Liver (tissue), 9 donors: ENCODE measurements around the gene TULP3. TPM values are rescaled to one million over a fixed set of nuclear protein-coding genes. Genes with fewer than 3 reads are reported as not detected.

ENCODE experiments used
- DNase-seq: peaks from one replicate; pipeline ENCODE4 v3.0.0-alpha.2; 2017; ENCODE audit warnings: low spot score
- H3K27ac ChIP-seq, 2 donors: one replicate each; pipeline ENCODE4 v1.7.0; 2013; ENCODE audit warnings: inconsistent platforms in 2 of 2, low read length in 2 of 2, control low read depth in 1 of 2, low read depth in 1 of 2, mild to moderate bottlenecking in 1 of 2
- H3K27me3 ChIP-seq, 4 donors: one replicate each; pipeline versions ENCODE4 v1.6.1 to v1.7.0; 2013; ENCODE audit warnings: low read length in 3 of 4, inconsistent platforms in 1 of 4, mild to moderate bottlenecking in 1 of 4, moderate library complexity in 1 of 4; ENCODE audit not compliant: control insufficient read depth in 4 of 4, insufficient read depth in 4 of 4
- H3K36me3 ChIP-seq, 4 donors: one replicate each; pipeline versions ENCODE4 v1.6.1 to v1.7.0; 2013; ENCODE audit warnings: low read length in 3 of 4, mild to moderate bottlenecking in 3 of 4, low read depth in 1 of 4, moderate library complexity in 1 of 4; ENCODE audit not compliant: control insufficient read depth in 4 of 4, insufficient read depth in 3 of 4
- H3K4me1 ChIP-seq, 4 donors: one replicate each; pipeline versions ENCODE4 v1.6.1 to v1.7.0; 2013; ENCODE audit warnings: low read length in 3 of 4, mild to moderate bottlenecking in 3 of 4, moderate library complexity in 1 of 4; ENCODE audit not compliant: control insufficient read depth in 4 of 4, insufficient read depth in 4 of 4
- H3K4me3 ChIP-seq, 3 donors: one replicate each; pipeline versions ENCODE4 v1.6.1 to v1.7.0; 2013; ENCODE audit warnings: low read length in 3 of 3, control low read depth in 1 of 3, low read depth in 1 of 3, mild to moderate bottlenecking in 1 of 3
- H3K9ac ChIP-seq, 2 donors: one replicate each; pipeline ENCODE4 v1.7.0; 2013; ENCODE audit warnings: low read length in 2 of 2, mild to moderate bottlenecking in 2 of 2, moderate library complexity in 2 of 2, control low read depth in 1 of 2, low read depth in 1 of 2
- H3K9me3 ChIP-seq, 4 donors: one replicate each; pipeline versions ENCODE4 v1.6.1 to v1.7.0; 2013; ENCODE audit warnings: low read length in 3 of 4; ENCODE audit not compliant: control insufficient read depth in 4 of 4
- EGR1 ChIP-seq, 2 donors: IDR thresholded peaks; 2 replicates each; pipeline ENCODE4 v1.6.1; 2016 to 2018; ENCODE audit warnings: antibody characterized with exemption in 2 of 2, low read depth in 2 of 2
- FOXA1 ChIP-seq: IDR thresholded peaks from 2 replicates; pipeline ENCODE4 v1.6.1; 2016; ENCODE audit warnings: antibody characterized with exemption
- FOXA2 ChIP-seq: IDR thresholded peaks from 2 replicates; pipeline ENCODE4 v1.6.1; 2016; ENCODE audit warnings: antibody characterized with exemption
- GABPA ChIP-seq, 2 donors: IDR thresholded peaks in 1 of 2; conservative IDR thresholded peaks in 1 of 2; 2 replicates each; pipeline ENCODE4 v1.6.1; 2016; ENCODE audit warnings: antibody characterized with exemption in 2 of 2, mild to moderate bottlenecking in 1 of 2, moderate library complexity in 1 of 2
- HNF4A ChIP-seq, 2 donors: conservative IDR thresholded peaks; 2 replicates each; pipeline ENCODE4 v1.6.1; 2016; ENCODE audit warnings: antibody characterized with exemption in 2 of 2, mild to moderate bottlenecking in 2 of 2
- JUND ChIP-seq, 2 donors: IDR thresholded peaks; 2 replicates each; pipeline ENCODE4 v1.6.1; 2016; ENCODE audit warnings: antibody characterized with exemption in 2 of 2
- NR2F2 ChIP-seq: IDR thresholded peaks from 2 replicates; pipeline ENCODE4 v1.6.1; 2016; ENCODE audit warnings: antibody characterized with exemption
- RXRA ChIP-seq, 2 donors: IDR thresholded peaks; 2 replicates each; pipeline ENCODE4 v1.6.1; 2017 to 2018; ENCODE audit warnings: antibody characterized with exemption in 2 of 2, mild to moderate bottlenecking in 1 of 2
- SP1 ChIP-seq: IDR thresholded peaks from 2 replicates; pipeline ENCODE4 v1.6.1; 2018; ENCODE audit warnings: antibody characterized with exemption, mild to moderate bottlenecking
- TAF1 ChIP-seq: conservative IDR thresholded peaks from 2 replicates; pipeline ENCODE4 v1.6.1; 2016; ENCODE audit warnings: antibody characterized with exemption, mild to moderate bottlenecking
- YY1 ChIP-seq: IDR thresholded peaks from 2 replicates; pipeline ENCODE4 v1.6.1; 2016; ENCODE audit warnings: antibody characterized with exemption, mild to moderate bottlenecking
- WGBS: extraction: QIAGEN DNeasy Blood & Tissue Kit; methylation state at CpG from one replicate; pipeline ENCODE4 v1.1.7; 2013; 5-methylcytosine and 5-hydroxymethylcytosine counted together
- polyA plus RNA-seq, 2 donors: library from polyadenylated mRNA; stranded (reverse) in 1 of 2; unstranded in 1 of 2; fragments of 200-250 nt in 1 of 2; fragments of >200 nt in 1 of 2; fragmentation: Nextera tagmentation in 1 of 2; extraction: Ambion mirVana in 1 of 2; gene quantifications; one replicate each; pipeline versions ENCODE4 v1.2.1 to v1.2.3, GENCODE V29; 2013 to 2015
- total RNA-seq, 2 donors: library from RNA; depleted of rRNA; stranded (reverse); fragments of >200 nt; gene quantifications; one replicate each; pipeline ENCODE4 v1.2.3, GENCODE V29; 2014
- TF ChIP-seq, protein P1 (sequence below): fragments of 150-350 bp; IDR thresholded peaks from 2 replicates; pipeline ENCODE4 v1.5.1; 2017; ENCODE audit warnings: improper control_type of control experiment, low read depth, low read length; ENCODE audit not compliant: missing input control
- TF ChIP-seq, protein P2 (sequence below): IDR thresholded peaks from 2 replicates; pipeline ENCODE4 v1.6.1; 2016; ENCODE audit warnings: antibody characterized with exemption
- TF ChIP-seq, protein P3 (sequence below): IDR thresholded peaks from 2 replicates; pipeline ENCODE4 v1.6.1; 2016; ENCODE audit warnings: antibody characterized with exemption
- donor health status: healthy.
- donor health status: healthy.
- donor health status: healthy.
- donor health status: healthy.
- donor health status: healthy.

Gene TULP3
- total and polyA plus RNA-seq, 4 donors: 3.2 to 4.8 (median 3.7) TPM

DNA sequence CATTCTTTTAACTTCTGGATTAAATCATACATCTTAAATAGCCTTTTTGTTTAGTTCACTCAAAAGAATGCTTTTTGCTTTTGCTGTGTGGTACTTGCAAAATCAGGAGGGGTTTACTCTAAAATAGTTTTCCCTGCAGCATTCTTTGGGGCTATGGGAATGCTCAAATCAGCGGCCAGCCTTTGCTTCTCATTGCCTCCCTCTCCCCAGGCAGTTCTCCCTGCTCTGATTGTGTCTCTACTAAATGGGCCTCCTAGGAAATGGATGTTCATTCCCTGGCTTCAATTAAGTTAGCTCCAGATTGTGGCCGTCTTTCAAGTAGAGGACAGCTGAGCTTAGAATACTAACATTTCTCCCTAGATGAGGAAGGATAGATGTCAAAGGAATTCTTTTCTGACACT, 4.4 kb downstream of the TULP3 start:
- no peak overlapping the region for H3K4me3 ChIP-seq
- H3K9me3 ChIP-seq: no peaks in the 10 kb centered on the region
- no peak overlapping the region for H3K9ac ChIP-seq
- WGBS: 7% methylated on average over 2 of the region's 2 CpGs
- peaks cover 0 to 9% (median 4%) of the 10 kb centered on the region in 4 donors for H3K4me1 ChIP-seq
- H3K27me3 ChIP-seq: no peaks in the 10 kb centered on the region
- no peaks in the 10 kb centered on the region for H3K36me3 ChIP-seq
- H3K27ac ChIP-seq: no peak overlapping the region
- TF ChIP-seq FOXA2 (no peak), TAF1 (no peak), NR2F2 (no peak), HNF4A (conservative IDR thresholded peaks at IDR 0.05) (no peak), SP1 (no peak), EGR1 (IDR thresholded peaks at IDR 0.05; ENCODE audit: low read depth in 2 of 2) (no peak), FOXA1 (no peak)
- TF ChIP-seq, protein P1, sequence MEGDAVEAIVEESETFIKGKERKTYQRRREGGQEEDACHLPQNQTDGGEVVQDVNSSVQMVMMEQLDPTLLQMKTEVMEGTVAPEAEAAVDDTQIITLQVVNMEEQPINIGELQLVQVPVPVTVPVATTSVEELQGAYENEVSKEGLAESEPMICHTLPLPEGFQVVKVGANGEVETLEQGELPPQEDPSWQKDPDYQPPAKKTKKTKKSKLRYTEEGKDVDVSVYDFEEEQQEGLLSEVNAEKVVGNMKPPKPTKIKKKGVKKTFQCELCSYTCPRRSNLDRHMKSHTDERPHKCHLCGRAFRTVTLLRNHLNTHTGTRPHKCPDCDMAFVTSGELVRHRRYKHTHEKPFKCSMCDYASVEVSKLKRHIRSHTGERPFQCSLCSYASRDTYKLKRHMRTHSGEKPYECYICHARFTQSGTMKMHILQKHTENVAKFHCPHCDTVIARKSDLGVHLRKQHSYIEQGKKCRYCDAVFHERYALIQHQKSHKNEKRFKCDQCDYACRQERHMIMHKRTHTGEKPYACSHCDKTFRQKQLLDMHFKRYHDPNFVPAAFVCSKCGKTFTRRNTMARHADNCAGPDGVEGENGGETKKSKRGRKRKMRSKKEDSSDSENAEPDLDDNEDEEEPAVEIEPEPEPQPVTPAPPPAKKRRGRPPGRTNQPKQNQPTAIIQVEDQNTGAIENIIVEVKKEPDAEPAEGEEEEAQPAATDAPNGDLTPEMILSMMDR: no peak
- TF ChIP-seq, protein P2, sequence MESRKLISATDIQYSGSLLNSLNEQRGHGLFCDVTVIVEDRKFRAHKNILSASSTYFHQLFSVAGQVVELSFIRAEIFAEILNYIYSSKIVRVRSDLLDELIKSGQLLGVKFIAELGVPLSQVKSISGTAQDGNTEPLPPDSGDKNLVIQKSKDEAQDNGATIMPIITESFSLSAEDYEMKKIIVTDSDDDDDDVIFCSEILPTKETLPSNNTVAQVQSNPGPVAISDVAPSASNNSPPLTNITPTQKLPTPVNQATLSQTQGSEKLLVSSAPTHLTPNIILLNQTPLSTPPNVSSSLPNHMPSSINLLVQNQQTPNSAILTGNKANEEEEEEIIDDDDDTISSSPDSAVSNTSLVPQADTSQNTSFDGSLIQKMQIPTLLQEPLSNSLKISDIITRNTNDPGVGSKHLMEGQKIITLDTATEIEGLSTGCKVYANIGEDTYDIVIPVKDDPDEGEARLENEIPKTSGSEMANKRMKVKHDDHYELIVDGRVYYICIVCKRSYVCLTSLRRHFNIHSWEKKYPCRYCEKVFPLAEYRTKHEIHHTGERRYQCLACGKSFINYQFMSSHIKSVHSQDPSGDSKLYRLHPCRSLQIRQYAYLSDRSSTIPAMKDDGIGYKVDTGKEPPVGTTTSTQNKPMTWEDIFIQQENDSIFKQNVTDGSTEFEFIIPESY: no peak
- TF ChIP-seq, protein P3, sequence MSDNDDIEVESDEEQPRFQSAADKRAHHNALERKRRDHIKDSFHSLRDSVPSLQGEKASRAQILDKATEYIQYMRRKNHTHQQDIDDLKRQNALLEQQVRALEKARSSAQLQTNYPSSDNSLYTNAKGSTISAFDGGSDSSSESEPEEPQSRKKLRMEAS: no peak
- DNase-seq: no peak

DNA sequence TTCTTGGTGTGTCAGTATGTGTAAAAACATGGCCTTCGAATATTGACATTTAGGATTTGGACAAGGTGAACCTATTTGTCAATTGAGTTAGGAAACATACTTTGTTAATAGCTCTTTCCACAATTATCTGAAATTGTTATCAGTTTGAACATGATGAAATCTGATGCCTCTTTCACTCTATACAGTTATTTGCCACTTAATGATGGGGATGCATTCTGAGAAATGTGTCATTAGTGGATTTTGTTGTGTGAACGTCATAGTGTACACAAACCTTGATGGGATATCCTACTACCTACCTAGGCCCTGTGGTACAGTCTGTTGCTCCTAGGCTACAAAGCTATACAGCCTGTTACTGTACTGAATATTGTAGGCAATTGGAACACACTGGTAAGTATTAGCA, 4.8 kb downstream of the TULP3 start:
- Histone ChIP-seq H3K4me3 (no peak overlapping the region), H3K27ac (no peak overlapping the region), H3K27me3 (no peaks in the 10 kb centered on the region), H3K9ac (no peak overlapping the region), H3K4me1 (peaks cover 0 to 6% (median 2%) of the 10 kb centered on the region in 4 donors), H3K36me3 (no peaks in the 10 kb centered on the region), H3K9me3 (no peaks in the 10 kb centered on the region)
- TF ChIP-seq, protein P1: no peak
- no peak for TF ChIP-seq RXRA (IDR thresholded peaks at IDR 0.05)
- TF ChIP-seq GABPA (IDR thresholded peaks at IDR 0.05 in 1 of 2, conservative IDR thresholded peaks at IDR 0.05 in 1 of 2): no peak
- no peak for TF ChIP-seq YY1
- TF ChIP-seq, protein P3: no peak
- no peak for TF ChIP-seq JUND (IDR thresholded peaks at IDR 0.05)
- DNase-seq: no peak
- WGBS: 85% methylated on average over 2 of the region's 2 CpGs
